ENCODE data around the gene GSTM4.
A peak's percentile ranks its signal among the peaks of the same experiment; 100 is the strongest.
"Not testable (repeated sequence)": the region's sequence is repeated elsewhere in the genome, so short reads cannot be mapped to it uniquely, and the experiment has no call there.

Gene GSTM4

DNA sequence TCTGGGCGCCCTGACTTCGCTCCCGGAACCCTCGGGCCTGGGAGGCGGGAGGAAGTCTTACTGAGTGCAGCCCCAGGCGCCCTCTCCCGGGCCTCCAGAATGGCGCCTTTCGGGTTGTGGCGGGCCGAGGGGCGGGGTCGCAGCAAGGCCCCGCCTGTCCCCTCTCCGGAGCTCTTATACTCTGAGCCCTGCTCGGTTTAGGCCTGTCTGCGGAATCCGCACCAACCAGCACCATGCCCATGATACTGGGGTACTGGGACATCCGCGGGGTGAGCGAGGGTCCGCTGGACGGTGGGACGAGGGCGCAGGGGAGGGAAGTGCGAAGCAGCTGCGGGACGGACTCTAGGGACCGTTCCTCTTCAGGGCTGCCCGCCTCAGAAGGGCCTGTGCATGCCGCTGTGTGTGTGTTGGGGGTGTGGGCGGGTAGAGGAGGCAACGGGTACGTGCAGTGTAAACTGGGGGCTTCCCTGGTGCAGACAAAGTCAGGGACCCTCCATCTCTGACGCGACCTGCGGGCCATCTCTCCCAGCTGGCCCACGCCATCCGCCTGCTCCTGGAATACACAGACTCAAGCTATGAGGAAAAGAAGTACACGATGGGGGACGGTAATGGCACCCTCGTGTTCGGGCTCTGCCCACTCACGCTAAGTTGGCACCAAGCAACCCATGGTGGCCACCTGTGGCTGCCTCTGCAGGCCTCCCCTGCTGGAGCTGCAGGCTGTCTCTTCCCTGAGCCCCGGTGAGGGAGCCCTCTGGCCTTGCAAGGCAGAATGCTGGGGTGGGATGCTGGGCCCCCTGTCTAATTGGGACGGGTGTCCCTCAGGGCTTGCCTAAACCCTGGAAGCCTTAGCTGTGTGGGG, 32.0 kb downstream of the GSTM4 start, which contains the start of gene GSTM1:
GSTM1 (plus strand) TSS at position 177 of the 859 bp plus-strand sequence; CDS start at position 234, 57 bp downstream.
- Histone ChIP-seq H3K9ac (ENCODE audit: low read length) (peak within 1 kb of the TSS; percentile 54; the same call in 1 of the 2 replicates), H3K27ac (ENCODE audit: low read depth, low read length, poor library complexity, severe bottlenecking) (no peak within 1 kb of the TSS)

DNA sequence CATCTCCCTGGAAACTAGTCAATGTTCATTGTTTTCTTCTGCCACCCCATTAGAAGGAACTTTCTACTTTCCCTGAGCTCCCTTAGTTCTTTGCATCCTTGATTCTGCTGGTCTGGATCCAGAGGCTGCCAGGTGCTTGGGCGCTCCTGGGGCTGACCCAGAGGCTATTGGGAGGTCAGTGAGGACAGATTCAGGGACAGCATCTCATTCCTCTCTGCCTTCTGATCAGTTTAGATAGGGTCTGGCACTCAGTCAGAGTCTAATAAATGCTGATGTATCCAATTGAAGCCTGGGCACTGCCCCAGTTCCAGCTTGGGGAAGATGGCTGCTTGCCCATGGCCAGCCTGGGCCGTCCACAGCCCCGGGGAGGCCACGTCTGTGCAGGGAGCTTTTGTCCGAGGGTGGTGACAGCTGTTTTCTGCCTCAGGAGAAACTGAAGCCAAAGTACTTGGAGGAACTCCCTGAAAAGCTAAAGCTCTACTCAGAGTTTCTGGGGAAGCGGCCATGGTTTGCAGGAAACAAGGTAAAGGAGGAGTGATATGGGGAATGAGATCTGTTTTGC, 34.0 kb downstream of the GSTM4 start:
- H3F3A ChIP-seq (ENCODE audit: insufficient read depth, low read length) = no peaks in the 10 kb centered on the region
- H3K4me2 ChIP-seq (ENCODE audit: low read length) = no peak overlapping the region
- no peak for TF ChIP-seq EZH2 (IDR thresholded peaks at IDR 0.05; ENCODE audit: borderline replicate concordance, low read length)
- TF ChIP-seq, protein P1, sequence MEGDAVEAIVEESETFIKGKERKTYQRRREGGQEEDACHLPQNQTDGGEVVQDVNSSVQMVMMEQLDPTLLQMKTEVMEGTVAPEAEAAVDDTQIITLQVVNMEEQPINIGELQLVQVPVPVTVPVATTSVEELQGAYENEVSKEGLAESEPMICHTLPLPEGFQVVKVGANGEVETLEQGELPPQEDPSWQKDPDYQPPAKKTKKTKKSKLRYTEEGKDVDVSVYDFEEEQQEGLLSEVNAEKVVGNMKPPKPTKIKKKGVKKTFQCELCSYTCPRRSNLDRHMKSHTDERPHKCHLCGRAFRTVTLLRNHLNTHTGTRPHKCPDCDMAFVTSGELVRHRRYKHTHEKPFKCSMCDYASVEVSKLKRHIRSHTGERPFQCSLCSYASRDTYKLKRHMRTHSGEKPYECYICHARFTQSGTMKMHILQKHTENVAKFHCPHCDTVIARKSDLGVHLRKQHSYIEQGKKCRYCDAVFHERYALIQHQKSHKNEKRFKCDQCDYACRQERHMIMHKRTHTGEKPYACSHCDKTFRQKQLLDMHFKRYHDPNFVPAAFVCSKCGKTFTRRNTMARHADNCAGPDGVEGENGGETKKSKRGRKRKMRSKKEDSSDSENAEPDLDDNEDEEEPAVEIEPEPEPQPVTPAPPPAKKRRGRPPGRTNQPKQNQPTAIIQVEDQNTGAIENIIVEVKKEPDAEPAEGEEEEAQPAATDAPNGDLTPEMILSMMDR (IDR thresholded peaks at IDR 0.05; ENCODE audit: low read length) = no peak
- H3K4me3 ChIP-seq (ENCODE audit: low read depth, low read length, poor library complexity, severe bottlenecking) = no peak overlapping the region
- peaks cover 6% of the 10 kb centered on the region for H3K4me1 ChIP-seq (ENCODE audit: insufficient read depth, low read length, severe bottlenecking)
- no peaks in the 10 kb centered on the region for H3K9me2 ChIP-seq (ENCODE audit: low read depth, low read length)
- H3K27me3 ChIP-seq (ENCODE audit: insufficient read depth, low read length) = no peaks in the 10 kb centered on the region
- no peak overlapping the region for H3K27ac ChIP-seq (ENCODE audit: low read depth, low read length, poor library complexity, severe bottlenecking)
- H2AFZ ChIP-seq (ENCODE audit: low read length) = no peak overlapping the region
- no peaks in the 10 kb centered on the region for H3K9me3 ChIP-seq (ENCODE audit: low read length)
- H3K36me3 ChIP-seq (ENCODE audit: insufficient read depth, low read length) = no peaks in the 10 kb centered on the region
- H3K79me2 ChIP-seq (ENCODE audit: insufficient read depth, low read length) = no peaks in the 10 kb centered on the region
- no peaks in the 10 kb centered on the region for H4K20me1 ChIP-seq (ENCODE audit: insufficient read depth, low read length)
- no peak overlapping the region for H3K9ac ChIP-seq (ENCODE audit: low read length)

More for the DNA sequence above, 32.0 kb downstream of the GSTM4 start, which contains the start of gene GSTM1:
- Histone ChIP-seq H3K4me3 (ENCODE audit: low read depth, low read length, poor library complexity, severe bottlenecking) (peak within 1 kb of the TSS; percentile 57), H3K79me2 (ENCODE audit: insufficient read depth, low read length) (no peaks in the 10 kb centered on the region), H3K36me3 (ENCODE audit: insufficient read depth, low read length) (no peaks in the 10 kb centered on the region), H3K4me1 (ENCODE audit: insufficient read depth, low read length, severe bottlenecking) (peaks cover 6% of the 10 kb centered on the region), H3F3A (ENCODE audit: insufficient read depth, low read length) (no peaks in the 10 kb centered on the region), H3K4me2 (ENCODE audit: low read length) (peak within 1 kb of the TSS; percentile 61), H3K9me2 (ENCODE audit: low read depth, low read length) (no peaks in the 10 kb centered on the region), H2AFZ (ENCODE audit: low read length) (no peak within 1 kb of the TSS), H3K9me3 (ENCODE audit: low read length) (no peaks in the 10 kb centered on the region), H3K27me3 (ENCODE audit: insufficient read depth, low read length) (no peaks in the 10 kb centered on the region), H4K20me1 (ENCODE audit: insufficient read depth, low read length) (no peaks in the 10 kb centered on the region)
- TF ChIP-seq, protein P1 (IDR thresholded peaks at IDR 0.05; ENCODE audit: low read length) = peak; percentile 21; the same call in 1 of the 2 replicates
- TF ChIP-seq EZH2 (IDR thresholded peaks at IDR 0.05; ENCODE audit: borderline replicate concordance, low read length) = no peak

GRCh38 chr1:109691759-109692158, 35.9 kb downstream of the GSTM4 start:
- H3K4me2 ChIP-seq (ENCODE audit: low read length) = no peak overlapping the region
- H3K4me1 ChIP-seq (ENCODE audit: insufficient read depth, low read length, severe bottlenecking) = peaks cover 6% of the 10 kb centered on the region
- H3K9ac ChIP-seq (ENCODE audit: low read length) = no peak overlapping the region
- no peaks in the 10 kb centered on the region for H3K9me2 ChIP-seq (ENCODE audit: low read depth, low read length)
- no peaks in the 10 kb centered on the region for H3K9me3 ChIP-seq (ENCODE audit: low read length)
- no peaks in the 10 kb centered on the region for H3K36me3 ChIP-seq (ENCODE audit: insufficient read depth, low read length)
- no peaks in the 10 kb centered on the region for H3F3A ChIP-seq (ENCODE audit: insufficient read depth, low read length)
- no peak overlapping the region for H3K4me3 ChIP-seq (ENCODE audit: low read depth, low read length, poor library complexity, severe bottlenecking)
- H4K20me1 ChIP-seq (ENCODE audit: insufficient read depth, low read length) = no peaks in the 10 kb centered on the region
- H3K79me2 ChIP-seq (ENCODE audit: insufficient read depth, low read length) = no peaks in the 10 kb centered on the region
- H3K27me3 ChIP-seq (ENCODE audit: insufficient read depth, low read length) = no peaks in the 10 kb centered on the region
- H3K27ac ChIP-seq (ENCODE audit: low read depth, low read length, poor library complexity, severe bottlenecking) = no peak overlapping the region
- no peak overlapping the region for H2AFZ ChIP-seq (ENCODE audit: low read length)
- TF ChIP-seq EZH2 (IDR thresholded peaks at IDR 0.05; ENCODE audit: borderline replicate concordance, low read length) = no peak
- TF ChIP-seq, protein P1 (IDR thresholded peaks at IDR 0.05; ENCODE audit: low read length) = no peak

GRCh38 chr1:109694400-109694799, 38.5 kb downstream of the GSTM4 start:
- not testable (repeated sequence) for H3K79me2 ChIP-seq (ENCODE audit: insufficient read depth, low read length); H3K27me3 ChIP-seq (ENCODE audit: insufficient read depth, low read length); H3K9me3 ChIP-seq (ENCODE audit: low read length)

DNA sequence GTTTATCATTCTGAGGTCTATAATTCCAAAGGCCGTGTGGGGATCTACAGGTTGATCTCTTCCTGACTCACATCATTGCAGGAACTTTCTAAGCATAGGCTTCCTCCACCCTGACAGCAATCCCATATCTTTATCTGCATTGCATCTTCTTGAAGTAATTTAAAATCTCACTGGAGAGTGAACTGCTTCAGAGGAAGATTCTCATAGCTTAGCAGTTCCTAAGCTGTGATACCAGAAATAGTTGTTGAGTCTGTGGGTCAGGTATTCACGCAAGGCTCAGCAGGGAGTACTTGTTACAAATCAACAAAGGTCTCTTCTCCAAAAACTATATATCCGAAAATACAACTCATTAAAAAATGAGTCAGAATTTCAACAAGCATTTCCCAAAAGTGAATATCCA, 39.2 kb downstream of the GSTM4 start:
- H2AFZ ChIP-seq (ENCODE audit: low read length); H3K36me3 ChIP-seq (ENCODE audit: insufficient read depth, low read length); H3K4me1 ChIP-seq (ENCODE audit: insufficient read depth, low read length, severe bottlenecking); H3K4me2 ChIP-seq (ENCODE audit: low read length); H3K9me2 ChIP-seq (ENCODE audit: low read depth, low read length); H3K27me3 ChIP-seq (ENCODE audit: insufficient read depth, low read length); H3K9me3 ChIP-seq (ENCODE audit: low read length); H3K9ac ChIP-seq (ENCODE audit: low read length); H3F3A ChIP-seq (ENCODE audit: insufficient read depth, low read length); H4K20me1 ChIP-seq (ENCODE audit: insufficient read depth, low read length); H3K79me2 ChIP-seq (ENCODE audit: insufficient read depth, low read length); H3K4me3 ChIP-seq (ENCODE audit: low read depth, low read length, poor library complexity, severe bottlenecking); H3K27ac ChIP-seq (ENCODE audit: low read depth, low read length, poor library complexity, severe bottlenecking): not testable (repeated sequence)

More at GRCh38 chr1:109694400-109694799, 38.5 kb downstream of the GSTM4 start:
- H3K4me3 ChIP-seq (ENCODE audit: low read depth, low read length, poor library complexity, severe bottlenecking); H4K20me1 ChIP-seq (ENCODE audit: insufficient read depth, low read length); H3K36me3 ChIP-seq (ENCODE audit: insufficient read depth, low read length); H3K9ac ChIP-seq (ENCODE audit: low read length); H3K4me1 ChIP-seq (ENCODE audit: insufficient read depth, low read length, severe bottlenecking); H3K27ac ChIP-seq (ENCODE audit: low read depth, low read length, poor library complexity, severe bottlenecking); H2AFZ ChIP-seq (ENCODE audit: low read length); H3F3A ChIP-seq (ENCODE audit: insufficient read depth, low read length); H3K9me2 ChIP-seq (ENCODE audit: low read depth, low read length); H3K4me2 ChIP-seq (ENCODE audit: low read length): not testable (repeated sequence)
